Cortex of kidney (tissue), 1 donor: Measurements from ENCODE around the gene TUBD1.
"Not testable (repeated sequence)": the region's sequence is repeated elsewhere in the genome, so short reads cannot be mapped to it uniquely, and the experiment has no call there.

Experiments used
- DNase-seq: peaks from one replicate; lab custom pipeline; 2025; lab: John Stamatoyannopoulos, UW

The TUBD1 gene

GRCh38 chr17:59892924-59893675 is at the start of gene TUBD1, which contains the start of gene RPS6KB1:
Gene TUBD1, minus strand, starts transcription at chr17:59892943. Its CDS starts 1,941 bp downstream, at chr17:59891002.
Gene RPS6KB1, plus strand, starts transcription at chr17:59893121. Its CDS starts 64 bp downstream, at chr17:59893185.
- DNase-seq = peak; percentile 35

- DNase-seq = no peak
Observed at GRCh38 chr17:59941131-59941530, 48.4 kb upstream of the TUBD1 start.

- not testable (repeated sequence) for DNase-seq
Observed at GRCh38 chr17:59940697-59941096, 48.0 kb upstream of the TUBD1 start.

- not testable (repeated sequence) for DNase-seq
Observed at GRCh38 chr17:59933317-59933716, 40.6 kb upstream of the TUBD1 start.

GRCh38 chr17:59930768-59931167 is 38.0 kb upstream of the TUBD1 start:
- DNase-seq = not testable (repeated sequence)

- DNase-seq = not testable (repeated sequence)
Observed at GRCh38 chr17:59930121-59930520, 37.4 kb upstream of the TUBD1 start.

GRCh38 chr17:59920637-59921036 is 27.9 kb upstream of the TUBD1 start:
- DNase-seq = not testable (repeated sequence)

GRCh38 chr17:59916446-59916845 is 23.7 kb upstream of the TUBD1 start:
- no peak for DNase-seq

- no peak for DNase-seq
Observed at GRCh38 chr17:59914274-59914854, 21.6 kb upstream of the TUBD1 start.

- DNase-seq = no peak
Observed at GRCh38 chr17:59907467-59907866, 14.7 kb upstream of the TUBD1 start.

- DNase-seq = no peak
Observed at GRCh38 chr17:59903455-59903854, 10.7 kb upstream of the TUBD1 start.

GRCh38 chr17:59901604-59902003 is 8.9 kb upstream of the TUBD1 start:
- DNase-seq = no peak

GRCh38 chr17:59899099-59899498 is 6.4 kb upstream of the TUBD1 start:
- DNase-seq = no peak

GRCh38 chr17:59897090-59897489 is 4.3 kb upstream of the TUBD1 start:
- DNase-seq = no peak

GRCh38 chr17:59893676-59894100 is 945 bp upstream of the TUBD1 start:
- no peak for DNase-seq

- DNase-seq = no peak
Observed at GRCh38 chr17:59892251-59892923, 356 bp downstream of the TUBD1 start.

- no peak for DNase-seq
Observed at GRCh38 chr17:59890720-59891119, 2.0 kb downstream of the TUBD1 start.

GRCh38 chr17:59888145-59888750 is 4.5 kb downstream of the TUBD1 start:
- no peak for DNase-seq

GRCh38 chr17:59884861-59885260 is 7.9 kb downstream of the TUBD1 start:
- DNase-seq = no peak

- no peak for DNase-seq
Observed at GRCh38 chr17:59878624-59879023, 14.1 kb downstream of the TUBD1 start.

GRCh38 chr17:59877965-59878364 is 14.8 kb downstream of the TUBD1 start:
- DNase-seq = no peak

- no peak for DNase-seq
Observed at GRCh38 chr17:59876107-59876506, 16.6 kb downstream of the TUBD1 start.
